ENCODE data around the gene IRF7. TPM values are rescaled to one million over a fixed set of nuclear protein-coding genes. Genes with fewer than 3 reads are reported as not detected.
"Not testable (repeated sequence)": the region's sequence is repeated elsewhere in the genome, so short reads cannot be mapped to it uniquely, and the experiment has no call there.

The IRF7 gene
- total RNA-seq, 1 experiment from 2014 or later = 9.5 TPM

GRCh38 chr11:656866-657265 is 41.1 kb upstream of the IRF7 start:
- Mint-ChIP-seq H3K9me3 (ENCODE audit: unreplicated experiment) (no peaks in the 10 kb centered on the region), H3K4me3 (ENCODE audit: unreplicated experiment) (no peak overlapping the region), H3K27ac (ENCODE audit: low read depth, unreplicated experiment) (no peak overlapping the region), H3K36me3 (ENCODE audit: insufficient read depth, unreplicated experiment) (peaks cover 70% of the 10 kb centered on the region), H3K4me1 (ENCODE audit: insufficient read depth, unreplicated experiment) (no peaks in the 10 kb centered on the region), H3K27me3 (ENCODE audit: insufficient read depth, unreplicated experiment) (no peaks in the 10 kb centered on the region)
- BruUV-seq (replicated peaks) = no TSS peak
- TF ChIP-seq CTCF (IDR thresholded peaks at IDR 0.05; ENCODE audit: unreplicated experiment) = no peak
- intact Hi-C loops (cut with micrococcal nuclease) = no loop called here
- POLR2A ChIA-PET = interaction anchor here (0.7 kb wide), 1 partner anchor 218 kb away, joined by 3 read pairs; no protein-coding TSS in a partner anchor
- CTCF ChIA-PET = no interaction called here
- DNase-seq (ENCODE audit: unreplicated experiment) = no peak

GRCh38 chr11:656426-656825 is 40.7 kb upstream of the IRF7 start:
- H3K27me3 Mint-ChIP-seq (ENCODE audit: insufficient read depth, unreplicated experiment) = no peaks in the 10 kb centered on the region
- BruUV-seq (replicated peaks) = no TSS peak
- H3K4me3 Mint-ChIP-seq (ENCODE audit: unreplicated experiment) = no peak overlapping the region
- no peaks in the 10 kb centered on the region for H3K9me3 Mint-ChIP-seq (ENCODE audit: unreplicated experiment)
- TF ChIP-seq CTCF (IDR thresholded peaks at IDR 0.05; ENCODE audit: unreplicated experiment) = no peak
- ChIA-PET POLR2A (no interaction called here), CTCF (no interaction called here)
- intact Hi-C loops (cut with micrococcal nuclease) = no loop called here
- peaks cover 72% of the 10 kb centered on the region for H3K36me3 Mint-ChIP-seq (ENCODE audit: insufficient read depth, unreplicated experiment)
- DNase-seq (ENCODE audit: unreplicated experiment) = no peak
- H3K27ac Mint-ChIP-seq (ENCODE audit: low read depth, unreplicated experiment) = no peak overlapping the region
- no peaks in the 10 kb centered on the region for H3K4me1 Mint-ChIP-seq (ENCODE audit: insufficient read depth, unreplicated experiment)

GRCh38 chr11:655036-655726 is 39.4 kb upstream of the IRF7 start:
- Mint-ChIP-seq H3K9me3 (ENCODE audit: unreplicated experiment) (no peaks in the 10 kb centered on the region), H3K4me3 (ENCODE audit: unreplicated experiment) (no peak overlapping the region), H3K27ac (ENCODE audit: low read depth, unreplicated experiment) (no peak overlapping the region), H3K36me3 (ENCODE audit: insufficient read depth, unreplicated experiment) (peaks cover 85% of the 10 kb centered on the region), H3K4me1 (ENCODE audit: insufficient read depth, unreplicated experiment) (no peaks in the 10 kb centered on the region), H3K27me3 (ENCODE audit: insufficient read depth, unreplicated experiment) (no peaks in the 10 kb centered on the region)
- no peak for TF ChIP-seq CTCF (IDR thresholded peaks at IDR 0.05; ENCODE audit: unreplicated experiment)
- no peak for DNase-seq (ENCODE audit: unreplicated experiment)
- ChIA-PET POLR2A (interaction anchor here (0.6 to 0.7 kb wide), 3 partner anchors 71 to 106 kb away, joined by 3 read pairs; no protein-coding TSS in a partner anchor), CTCF (interaction anchor here (0.6 kb wide), 1 partner anchor 55 kb away, joined by 3 read pairs; no protein-coding TSS in a partner anchor)
- intact Hi-C loops (cut with micrococcal nuclease) = no loop called here
- BruUV-seq (replicated peaks) = no TSS peak

GRCh38 chr11:654444-654843 is 38.7 kb upstream of the IRF7 start:
- H3K4me3 Mint-ChIP-seq (ENCODE audit: unreplicated experiment); DNase-seq (ENCODE audit: unreplicated experiment); intact Hi-C loops (cut with micrococcal nuclease); CTCF ChIA-PET; H3K27me3 Mint-ChIP-seq (ENCODE audit: insufficient read depth, unreplicated experiment); BruUV-seq (replicated peaks); H3K4me1 Mint-ChIP-seq (ENCODE audit: insufficient read depth, unreplicated experiment); H3K27ac Mint-ChIP-seq (ENCODE audit: low read depth, unreplicated experiment); H3K9me3 Mint-ChIP-seq (ENCODE audit: unreplicated experiment): not testable (repeated sequence)
- H3K36me3 Mint-ChIP-seq (ENCODE audit: insufficient read depth, unreplicated experiment) = peaks cover 86% of the 10 kb centered on the region
- POLR2A ChIA-PET = interaction anchor here (0.6 to 0.7 kb wide), 2 partner anchors 86 to 107 kb away, joined by 3 read pairs; no protein-coding TSS in a partner anchor

Measured in MCF 10A (cell line).